GM19351 (cell line): ENCODE results near the gene SVOPL.

Experiments
- ATAC-seq: cut with Tn5 transposase; IDR thresholded peaks from one replicate; pipeline ENCODE4 v1.9.1; 2021; ENCODE audit warnings: mild to moderate bottlenecking, moderate library complexity; ENCODE audit not compliant: unreplicated experiment

SVOPL gene

GRCh38 chr7:138662076-138662990 lies 38.8 kb downstream of the SVOPL start:
- no peak for ATAC-seq

GRCh38 chr7:138661069-138661635 lies 40.0 kb downstream of the SVOPL start:
- no peak for ATAC-seq

- ATAC-seq, result no peak
Observed at GRCh38 chr7:138658889-138659288, 42.3 kb downstream of the SVOPL start.

- no peak for ATAC-seq
Observed at GRCh38 chr7:138657854-138658386, 43.2 kb downstream of the SVOPL start.

- ATAC-seq, result no peak
Observed at GRCh38 chr7:138656952-138657351, 44.2 kb downstream of the SVOPL start.

- ATAC-seq, result no peak
Observed at GRCh38 chr7:138654616-138655015, 46.5 kb downstream of the SVOPL start.

GRCh38 chr7:138649506-138649905 lies 51.7 kb downstream of the SVOPL start:
- no peak for ATAC-seq

- no peak for ATAC-seq
Observed at GRCh38 chr7:138645284-138645683, 55.9 kb downstream of the SVOPL start.

- no peak for ATAC-seq
Observed at GRCh38 chr7:138632826-138633602, 68.1 kb downstream of the SVOPL start.

GRCh38 chr7:138632384-138632783 lies 68.8 kb downstream of the SVOPL start:
- no peak for ATAC-seq

GRCh38 chr7:138630059-138630610 lies 71.0 kb downstream of the SVOPL start:
- ATAC-seq, result no peak

- ATAC-seq, result no peak
Observed at GRCh38 chr7:138627361-138627760, 73.8 kb downstream of the SVOPL start.

- ATAC-seq, result no peak
Observed at GRCh38 chr7:138626846-138627245, 74.3 kb downstream of the SVOPL start.

GRCh38 chr7:138625849-138626230 lies 75.3 kb downstream of the SVOPL start:
- no peak for ATAC-seq

- ATAC-seq, result no peak
Observed at GRCh38 chr7:138625084-138625848, 75.9 kb downstream of the SVOPL start.

- ATAC-seq, result no peak
Observed at GRCh38 chr7:138622841-138623240, 78.3 kb downstream of the SVOPL start.

- no peak for ATAC-seq
Observed at GRCh38 chr7:138618933-138619332, 82.2 kb downstream of the SVOPL start.

- ATAC-seq, result no peak
Observed at GRCh38 chr7:138618506-138618905, 82.7 kb downstream of the SVOPL start.

- no peak for ATAC-seq
Observed at GRCh38 chr7:138616085-138616484, 85.1 kb downstream of the SVOPL start.

GRCh38 chr7:138613630-138614029 lies 87.5 kb downstream of the SVOPL start:
- no peak for ATAC-seq
